Measurements from ENCODE around the gene IQCK. TPM values are rescaled to one million over a fixed set of nuclear protein-coding genes. Genes with fewer than 3 reads are reported as not detected.

IQCK gene
- total RNA-seq, 2 donors from 2014 or later: 26.0 to 42.2 TPM

GRCh38 chr16:19853742-19854542, 135.9 kb downstream of the IQCK start:
- TF ChIP-seq, protein P1, sequence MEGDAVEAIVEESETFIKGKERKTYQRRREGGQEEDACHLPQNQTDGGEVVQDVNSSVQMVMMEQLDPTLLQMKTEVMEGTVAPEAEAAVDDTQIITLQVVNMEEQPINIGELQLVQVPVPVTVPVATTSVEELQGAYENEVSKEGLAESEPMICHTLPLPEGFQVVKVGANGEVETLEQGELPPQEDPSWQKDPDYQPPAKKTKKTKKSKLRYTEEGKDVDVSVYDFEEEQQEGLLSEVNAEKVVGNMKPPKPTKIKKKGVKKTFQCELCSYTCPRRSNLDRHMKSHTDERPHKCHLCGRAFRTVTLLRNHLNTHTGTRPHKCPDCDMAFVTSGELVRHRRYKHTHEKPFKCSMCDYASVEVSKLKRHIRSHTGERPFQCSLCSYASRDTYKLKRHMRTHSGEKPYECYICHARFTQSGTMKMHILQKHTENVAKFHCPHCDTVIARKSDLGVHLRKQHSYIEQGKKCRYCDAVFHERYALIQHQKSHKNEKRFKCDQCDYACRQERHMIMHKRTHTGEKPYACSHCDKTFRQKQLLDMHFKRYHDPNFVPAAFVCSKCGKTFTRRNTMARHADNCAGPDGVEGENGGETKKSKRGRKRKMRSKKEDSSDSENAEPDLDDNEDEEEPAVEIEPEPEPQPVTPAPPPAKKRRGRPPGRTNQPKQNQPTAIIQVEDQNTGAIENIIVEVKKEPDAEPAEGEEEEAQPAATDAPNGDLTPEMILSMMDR (IDR thresholded peaks at IDR 0.05): no peak
- no peak for TF ChIP-seq POLR2AphosphoS5 (IDR thresholded peaks at IDR 0.05)
- Histone ChIP-seq H3K4me1 (replicated peaks) (no peaks in the 10 kb centered on the region), H3K27ac (no peak overlapping the region)

DNA sequence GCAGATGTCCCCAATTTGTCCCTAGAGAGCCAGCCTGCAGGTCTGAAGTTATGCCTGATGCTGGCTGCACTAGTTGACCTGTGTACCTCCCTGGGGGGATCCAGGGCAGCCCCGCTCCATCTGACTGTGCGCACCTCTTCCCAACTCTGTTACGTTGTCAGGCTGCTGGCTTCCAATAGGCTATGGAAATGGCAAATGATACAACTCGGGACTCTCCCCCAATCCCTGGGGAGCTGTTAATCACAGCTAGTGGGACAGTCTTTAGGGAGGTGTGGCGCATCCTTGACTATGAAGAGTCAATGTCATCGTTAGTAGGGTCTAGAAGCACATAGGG, 136.4 kb downstream of the IQCK start:
- 92% methylated on average over 6 of the region's 6 CpGs for WGBS
- intact Hi-C loops (cut with DNase I): no loop called here
- H3K36me3 ChIP-seq: no peaks in the 10 kb centered on the region
- H3K4me3 ChIP-seq: no peak overlapping the region
- H3K27me3 ChIP-seq (replicated peaks; ENCODE audit: insufficient read depth): no peaks in the 10 kb centered on the region
- DNase-seq (ENCODE audit: low spot score): no peak
- H3K9me3 ChIP-seq: no peaks in the 10 kb centered on the region
- H3K27ac ChIP-seq: no peak overlapping the region
- no peaks in the 10 kb centered on the region for H3K4me1 ChIP-seq (replicated peaks)
- TF ChIP-seq, protein P1 (IDR thresholded peaks at IDR 0.05): no peak
- TF ChIP-seq POLR2AphosphoS5 (IDR thresholded peaks at IDR 0.05): no peak
- TF ChIP-seq POLR2A (IDR thresholded peaks at IDR 0.05): no peak

More at GRCh38 chr16:19853742-19854542, 135.9 kb downstream of the IQCK start:
- Histone ChIP-seq H3K9me3 (no peaks in the 10 kb centered on the region), H3K4me3 (no peak overlapping the region), H3K36me3 (no peaks in the 10 kb centered on the region), H3K27me3 (replicated peaks; ENCODE audit: insufficient read depth) (no peaks in the 10 kb centered on the region)
- 51% methylated on average over 7 of the region's 7 CpGs for WGBS
- intact Hi-C loops (cut with DNase I): no loop called here
- DNase-seq (ENCODE audit: low spot score): no peak

DNA sequence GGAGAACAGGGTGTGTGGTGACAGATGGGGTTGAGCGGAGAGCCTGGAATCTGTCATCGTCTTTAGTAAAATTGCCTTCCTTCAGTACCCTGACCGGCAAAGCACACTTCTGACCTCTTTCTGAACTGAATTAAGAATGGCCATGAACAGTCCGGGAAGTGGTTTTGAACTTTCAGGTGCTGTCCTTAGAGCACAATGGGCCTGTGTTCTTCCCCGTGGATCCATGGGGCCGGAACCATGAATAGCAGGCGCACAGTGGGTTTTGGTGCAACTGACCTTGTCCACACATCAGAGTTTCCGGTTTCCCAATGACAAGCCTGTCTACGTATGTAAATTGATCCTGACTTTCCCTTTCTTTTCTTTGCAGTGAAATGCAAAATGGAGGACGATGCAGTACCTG, 138.0 kb downstream of the IQCK start:
- no peaks in the 10 kb centered on the region for H3K36me3 ChIP-seq
- H3K9me3 ChIP-seq: no peaks in the 10 kb centered on the region
- no peak overlapping the region for H3K4me3 ChIP-seq
- DNase-seq (ENCODE audit: low spot score): no peak
- H3K27me3 ChIP-seq (replicated peaks; ENCODE audit: insufficient read depth): no peaks in the 10 kb centered on the region
- H3K4me1 ChIP-seq (replicated peaks): no peaks in the 10 kb centered on the region
- WGBS: 91% methylated on average over 10 of the region's 10 CpGs
- H3K27ac ChIP-seq: no peak overlapping the region
- intact Hi-C loops (cut with DNase I): no loop called here
- TF ChIP-seq POLR2A (IDR thresholded peaks at IDR 0.05): no peak
- TF ChIP-seq, protein P1 (IDR thresholded peaks at IDR 0.05): no peak
- TF ChIP-seq POLR2AphosphoS5 (IDR thresholded peaks at IDR 0.05): no peak

DNA sequence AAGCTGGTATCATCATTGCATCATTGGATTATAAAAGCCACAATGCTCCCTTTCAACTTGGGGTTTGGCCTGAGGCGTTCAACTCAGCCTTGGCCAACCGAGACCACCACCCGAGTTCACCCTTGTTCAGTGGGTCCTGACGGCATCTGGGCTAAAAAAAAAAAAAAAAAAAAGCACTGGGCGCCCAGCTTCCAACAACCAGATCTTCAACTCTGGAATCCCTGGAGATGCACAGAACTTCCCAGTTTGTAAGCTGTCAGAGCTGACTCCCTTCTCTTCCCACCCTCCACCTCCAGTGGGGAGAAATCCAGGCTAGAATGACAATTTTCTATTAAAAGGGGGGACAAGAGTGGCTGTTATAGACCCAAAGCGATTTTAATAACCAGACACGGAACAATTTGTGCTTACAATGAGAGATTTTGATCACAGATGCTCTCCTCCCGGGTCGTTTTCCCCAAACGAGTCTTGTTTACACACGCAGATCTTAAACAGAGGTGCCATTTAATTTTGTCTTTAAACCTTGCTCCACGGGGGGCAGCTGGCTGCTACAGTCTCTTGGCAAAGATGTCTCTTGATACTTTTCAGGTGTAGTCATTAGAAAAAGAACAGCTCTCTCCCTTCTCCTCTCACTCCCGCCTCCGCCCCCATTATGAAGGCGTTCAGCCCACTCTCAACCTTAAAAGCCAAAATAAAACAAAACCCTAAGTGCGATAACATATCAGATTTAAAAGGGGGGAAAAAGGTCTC, 139.7 kb downstream of the IQCK start:
- H3K4me1 ChIP-seq (replicated peaks): no peaks in the 10 kb centered on the region
- 27% methylated on average over 16 of the region's 16 CpGs for WGBS
- no peaks in the 10 kb centered on the region for H3K27me3 ChIP-seq (replicated peaks; ENCODE audit: insufficient read depth)
- H3K27ac ChIP-seq: no peak overlapping the region
- intact Hi-C loops (cut with DNase I): no loop called here
- no peak overlapping the region for H3K4me3 ChIP-seq
- TF ChIP-seq POLR2AphosphoS5 (IDR thresholded peaks at IDR 0.05) (no peak), POLR2A (IDR thresholded peaks at IDR 0.05) (no peak)
- TF ChIP-seq, protein P1 (IDR thresholded peaks at IDR 0.05): no peak
- no peak for DNase-seq (ENCODE audit: low spot score)
- H3K36me3 ChIP-seq: no peaks in the 10 kb centered on the region
- H3K9me3 ChIP-seq: no peaks in the 10 kb centered on the region
